Stimulated activated CD4-positive, alpha-beta T cell treated with anti-CD3 and anti-CD28 coated beads, TNF-alpha, amount 100 ng/mL, for 48 hours (primary cell): Measurements from ENCODE around the gene SELENON.

Source experiments
- DNase-seq, 3 donors: peaks; one replicate each; pipeline ENCODE4 v3.0.0-alpha.2; 2020; ENCODE audit warnings: low read depth in 3 of 3

Gene SELENON

GRCh38 chr1:25794325-25794724 is 5.7 kb upstream of the SELENON start:
- no peak for DNase-seq

GRCh38 chr1:25795211-25795610 is 4.8 kb upstream of the SELENON start:
- DNase-seq = no peak

- peak in 1 of 3 donors; percentile 26 for DNase-seq
These were observed 3.8 kb upstream of the SELENON start for GRCh38 chr1:25795946-25796810.

GRCh38 chr1:25796811-25797458 is 3.1 kb upstream of the SELENON start:
- peak; percentile 71 to 83 (median 77) for DNase-seq

GRCh38 chr1:25797939-25798338 is 2.1 kb upstream of the SELENON start:
- DNase-seq = no peak

- DNase-seq = no peak
These were observed 1.2 kb upstream of the SELENON start for GRCh38 chr1:25798666-25799351.

GRCh38 chr1:25799352-25799934 is 550 bp upstream of the SELENON start:
- DNase-seq = no peak

- no peak for DNase-seq
These were observed 847 bp downstream of the SELENON start for GRCh38 chr1:25800703-25801377.

- no peak for DNase-seq
These were observed 2.9 kb downstream of the SELENON start for GRCh38 chr1:25802915-25803314.

- no peak for DNase-seq
These were observed 3.4 kb downstream of the SELENON start for GRCh38 chr1:25803368-25803767.

GRCh38 chr1:25804244-25804963 is 4.4 kb downstream of the SELENON start:
- peak in 1 of 3 donors; percentile 37 for DNase-seq

GRCh38 chr1:25804964-25805862 is 5.2 kb downstream of the SELENON start:
- no peak for DNase-seq

GRCh38 chr1:25805863-25806225 is 5.9 kb downstream of the SELENON start:
- DNase-seq = no peak

- no peak for DNase-seq
These were observed 6.4 kb downstream of the SELENON start for GRCh38 chr1:25806418-25806817.

- no peak for DNase-seq
These were observed 7.7 kb downstream of the SELENON start for GRCh38 chr1:25807480-25808390.

GRCh38 chr1:25808481-25809244 is 8.7 kb downstream of the SELENON start:
- no peak for DNase-seq

- DNase-seq = no peak
These were observed 9.4 kb downstream of the SELENON start for GRCh38 chr1:25809283-25809926.

- DNase-seq = no peak
These were observed 9.9 kb downstream of the SELENON start for GRCh38 chr1:25809929-25810328.
